Endometrial microvascular endothelial cells (primary cell): Measurements from ENCODE around the gene CENPW. TPM values are rescaled to one million over a fixed set of nuclear protein-coding genes. Genes with fewer than 3 reads are reported as not detected.

ENCODE experiments used
- in situ Hi-C: cut with HindIII; loops from 2 replicates; pipeline ENCODE4 v1.10.0; 2017; ENCODE audit warnings: low sequenced_read_pairs, low pct_unique_long_range_greater_than_20kb; ENCODE audit errors: inconsistent ontology term
- total RNA-seq: library from RNA; depleted of rRNA; stranded (reverse); fragments of >200 nt; gene quantifications from one replicate; pipeline ENCODE4 v1.2.3, GENCODE V29; 2015; ENCODE audit errors: inconsistent ontology term

The CENPW gene
- total RNA-seq, 1 donor from 2014 or later = 20.0 TPM

GRCh38 chr6:126361832-126362440, 22.0 kb downstream of the CENPW start:
- in situ Hi-C loops = no loop called here

GRCh38 chr6:126367849-126368248, 27.9 kb downstream of the CENPW start:
- in situ Hi-C loops = no loop called here

GRCh38 chr6:126372626-126373025, 32.7 kb downstream of the CENPW start:
- in situ Hi-C loops = no loop called here

- in situ Hi-C loops = no loop called here
Observed at GRCh38 chr6:126373344-126373743, 33.4 kb downstream of the CENPW start.

GRCh38 chr6:126374372-126374771, 34.5 kb downstream of the CENPW start:
- in situ Hi-C loops = no loop called here

DNA sequence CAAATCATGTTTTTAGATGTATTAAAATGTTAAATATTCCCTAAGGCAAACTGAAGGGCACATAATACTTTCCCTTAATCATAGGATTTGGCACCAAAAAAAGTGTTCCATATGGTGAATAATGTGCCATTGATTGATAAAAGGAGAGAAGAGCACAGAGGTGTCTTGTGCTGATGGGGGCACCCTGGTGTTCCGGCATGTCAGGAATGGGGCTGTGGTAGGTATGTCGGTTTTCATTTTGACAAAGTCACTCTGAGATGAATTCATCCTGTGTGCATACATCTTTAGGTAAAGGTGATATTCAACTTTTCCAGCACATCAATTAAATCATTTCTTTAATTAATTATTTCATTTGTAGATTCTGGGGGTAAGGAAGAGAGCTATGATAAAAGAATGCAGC, 36.8 kb downstream of the CENPW start:
- in situ Hi-C loops = no loop called here

- in situ Hi-C loops = no loop called here
Observed at GRCh38 chr6:126377594-126378153, 37.8 kb downstream of the CENPW start.

DNA sequence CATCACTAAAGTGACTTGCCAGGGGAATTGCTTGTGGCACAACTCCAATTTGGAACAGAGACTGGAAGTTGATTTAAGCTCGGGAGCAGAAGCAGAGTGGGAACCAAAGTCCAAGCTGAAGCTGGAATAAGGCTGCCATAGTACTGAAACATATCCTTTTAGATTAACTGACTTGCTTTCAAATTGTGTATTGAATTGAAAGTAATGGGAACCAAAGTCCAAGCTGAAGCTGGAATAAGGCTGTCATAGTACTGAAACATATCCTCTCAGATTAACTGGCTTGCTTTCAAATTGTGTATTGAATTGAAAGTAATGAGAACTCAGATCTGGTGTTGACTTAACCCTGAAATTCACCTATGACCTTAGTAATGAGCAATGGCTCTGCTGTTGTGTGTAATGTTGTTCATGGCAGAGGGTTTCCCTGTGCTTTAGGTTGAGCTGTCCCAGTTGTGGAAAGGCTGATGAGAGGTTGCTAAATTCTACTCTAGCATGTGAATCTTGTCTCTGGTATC, 40.2 kb downstream of the CENPW start:
- in situ Hi-C loops = no loop called here

DNA sequence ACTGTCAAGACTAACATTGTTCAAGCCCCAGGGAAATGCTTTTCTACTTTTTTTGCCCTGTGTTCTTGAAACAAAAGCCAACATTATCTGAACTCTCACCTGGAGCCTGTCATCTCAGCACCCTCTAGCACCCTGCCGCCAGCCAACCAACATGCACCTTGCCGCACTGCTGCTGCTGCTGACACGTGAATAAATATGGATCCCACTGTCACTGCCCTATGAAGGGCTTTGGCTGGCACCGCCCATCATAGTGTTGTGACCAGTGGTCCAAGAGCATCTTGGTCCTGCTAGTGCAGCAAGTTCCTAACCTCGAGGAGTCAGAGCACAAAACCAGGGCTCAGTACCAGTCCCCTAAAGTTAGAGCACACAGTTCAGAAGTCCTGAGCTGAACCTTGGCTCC, 41.6 kb downstream of the CENPW start:
- in situ Hi-C loops = no loop called here

- in situ Hi-C loops = no loop called here
Observed at GRCh38 chr6:126383203-126383602, 43.3 kb downstream of the CENPW start.

DNA sequence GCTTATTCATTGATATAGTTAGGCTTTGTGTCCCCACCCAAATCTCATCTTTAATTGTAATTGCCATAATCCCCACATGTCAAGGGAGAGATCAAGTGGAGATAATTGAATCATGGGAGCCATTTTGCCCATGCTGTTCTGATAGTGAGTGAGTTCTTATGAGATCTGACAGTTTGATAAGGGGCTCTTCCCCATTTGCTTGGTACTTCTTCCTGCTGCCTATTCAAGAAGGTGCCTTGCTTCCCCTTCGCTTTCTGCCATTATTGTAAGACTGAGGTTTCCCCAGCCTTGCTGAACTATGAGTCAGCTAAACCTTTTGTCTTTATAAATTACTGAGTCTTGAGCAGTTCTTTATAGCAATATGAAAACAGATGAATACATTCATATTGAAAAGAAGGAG, 45.6 kb downstream of the CENPW start:
- in situ Hi-C loops = no loop called here

GRCh38 chr6:126388104-126388598, 48.2 kb downstream of the CENPW start:
- in situ Hi-C loops = no loop called here

- in situ Hi-C loops = no loop called here
Observed at GRCh38 chr6:126396131-126396530, 56.2 kb downstream of the CENPW start.
